SK-N-SH (cell line): ENCODE measurements around the gene SSNA1. TPM values are rescaled to one million over a fixed set of nuclear protein-coding genes. Genes with fewer than 3 reads are reported as not detected.

ENCODE experiments used
- CTCF ChIA-PET: fragments of 300-600, 350-600 bp; formaldehyde crosslinking; extraction: SDS; loops from one replicate; lab custom pipeline; 2021; lab: Yijun Ruan, JAX
- POLR2A ChIA-PET: fragments of 350-600 bp; sonication (Branson Sonifier 250); formaldehyde crosslinking; extraction: SDS; loops from one replicate; lab custom pipeline; 2020; ENCODE audit warnings: antibody characterized with exemption, inconsistent platforms; lab: Yijun Ruan, JAX
- DNase-seq: peaks from one replicate; pipeline ENCODE4 v3.0.0; 2012
- H2AFZ ChIP-seq: fragments of 200-600 bp; sonication (generic); 2 replicates; pipeline ENCODE4 v1.8.1; 2016; ENCODE audit warnings: antibody characterized with exemption, mild to moderate bottlenecking, low read depth
- H3F3A ChIP-seq: fragments of 200-600 bp; sonication (generic); replicated peaks from 2 replicates; pipeline ENCODE3; 2016; ENCODE audit warnings: antibody characterized with exemption, mild to moderate bottlenecking; ENCODE audit not compliant: insufficient read depth
- H3K27ac ChIP-seq, 2 experiments: fragments of 200-500 bp in 1 of 2; fragments of 200-600 bp in 1 of 2; sonication (Bioruptor generic) in 1 of 2; sonication (generic), shearing (Covaris generic) in 1 of 2; 2 replicates each; pipeline versions ENCODE4 v1.5.1 to v1.6.1; 2014 to 2016; ENCODE audit warnings: low read depth in 2 of 2, inconsistent platforms in 1 of 2, low read length in 1 of 2, mild to moderate bottlenecking in 1 of 2, mixed read lengths in 1 of 2
- H3K27me3 ChIP-seq: fragments of 200-600 bp; sonication (generic), shearing (Covaris generic); 2 replicates; pipeline ENCODE4 v1.6.1; 2016; ENCODE audit warnings: mixed run types; ENCODE audit not compliant: insufficient read depth
- H3K36me3 ChIP-seq, 2 experiments: fragments of 200-500 bp in 1 of 2; fragments of 200-600 bp in 1 of 2; sonication (Bioruptor generic) in 1 of 2; sonication (generic) in 1 of 2; replicated peaks in 1 of 2; 2 replicates each; pipeline versions ENCODE3 to v1.5.1; 2014 to 2016; ENCODE audit warnings: low read length in 1 of 2, mild to moderate bottlenecking in 1 of 2; ENCODE audit not compliant: insufficient read depth in 2 of 2, control insufficient read depth in 1 of 2
- H3K4me1 ChIP-seq, 2 experiments: fragments of 200-500 bp in 1 of 2; fragments of 200-600 bp in 1 of 2; sonication (Bioruptor generic) in 1 of 2; sonication (generic), shearing (Covaris generic) in 1 of 2; 2 replicates each; pipeline versions ENCODE4 v1.5.1 to v1.6.1; 2014 to 2016; ENCODE audit warnings: low read depth in 1 of 2, low read length in 1 of 2, mixed run types in 1 of 2; ENCODE audit not compliant: insufficient read depth in 2 of 2, control insufficient read depth in 1 of 2
- H3K4me2 ChIP-seq: fragments of 200-600 bp; sonication (generic), shearing (Covaris generic); 2 replicates; pipeline ENCODE4 v1.6.1; 2017; ENCODE audit warnings: mixed run types
- H3K4me3 ChIP-seq, 2 experiments: fragments of 200-500 bp in 1 of 2; fragments of 200-600 bp in 1 of 2; sonication (Bioruptor generic) in 1 of 2; sonication (generic), shearing (Covaris generic) in 1 of 2; 2 replicates each; pipeline versions ENCODE4 v1.5.1 to v1.8.1; 2014 to 2016; ENCODE audit warnings: low read depth in 2 of 2, inconsistent platforms in 1 of 2, low read length in 1 of 2, mild to moderate bottlenecking in 1 of 2, mixed read lengths in 1 of 2, moderate library complexity in 1 of 2
- H3K79me2 ChIP-seq: fragments of 200-600 bp; sonication (generic); 2 replicates; pipeline ENCODE4 v1.8.1; 2017; ENCODE audit warnings: mild to moderate bottlenecking; ENCODE audit not compliant: insufficient read depth
- H3K9ac ChIP-seq: fragments of 200-600 bp; sonication (generic); 2 replicates; pipeline ENCODE4 v1.6.1; 2017; ENCODE audit warnings: mixed run types
- H3K9me2 ChIP-seq: fragments of 200-600 bp; sonication (generic); 2 replicates; pipeline ENCODE4 v1.6.1; 2017; ENCODE audit warnings: mixed run types
- H3K9me3 ChIP-seq: fragments of 200-600 bp; sonication (generic); 2 replicates; pipeline ENCODE4 v1.6.1; 2017; ENCODE audit warnings: mixed run types, mild to moderate bottlenecking, moderate library complexity
- H4K20me1 ChIP-seq: fragments of 200-600 bp; sonication (generic); 2 replicates; pipeline ENCODE4 v1.6.1; 2017; ENCODE audit warnings: mild to moderate bottlenecking, mixed run types; ENCODE audit not compliant: insufficient read depth
- CHD2 ChIP-seq: fragments of 150-350 bp; IDR thresholded peaks from 2 replicates; pipeline ENCODE4 v1.6.1; 2018; ENCODE audit warnings: low read length; ENCODE audit not compliant: partially characterized antibody
- ELF1 ChIP-seq: IDR thresholded peaks from 2 replicates; pipeline ENCODE4 v1.4.0; 2012
- EZH2phosphoT487 ChIP-seq: fragments of 200-600 bp; sonication (generic); IDR thresholded peaks from 2 replicates; pipeline ENCODE4 v1.6.1; 2017; ENCODE audit warnings: low read depth, mixed run types, mild to moderate bottlenecking, antibody characterized with exemption, moderate library complexity, borderline replicate concordance
- FOSL2 ChIP-seq: IDR thresholded peaks from 2 replicates; pipeline ENCODE4 v1.4.0; 2012; ENCODE audit warnings: low read depth, mild to moderate bottlenecking, moderate library complexity, borderline replicate concordance
- FOXM1 ChIP-seq: IDR thresholded peaks from 2 replicates; pipeline ENCODE4 v1.4.0; 2012; ENCODE audit warnings: low read depth, mild to moderate bottlenecking
- GABPA ChIP-seq: IDR thresholded peaks from 2 replicates; pipeline ENCODE4 v1.4.0; 2012; ENCODE audit warnings: low read depth, mild to moderate bottlenecking
- JUND ChIP-seq: IDR thresholded peaks from 2 replicates; pipeline ENCODE4 v1.4.0; 2012
- MEF2A ChIP-seq: IDR thresholded peaks from 2 replicates; pipeline ENCODE4 v1.4.0; 2012; ENCODE audit warnings: low read depth, borderline replicate concordance
- NFIC ChIP-seq: IDR thresholded peaks from 2 replicates; pipeline ENCODE4 v1.4.0; 2012; ENCODE audit warnings: borderline replicate concordance
- NRF1 ChIP-seq: IDR thresholded peaks from 2 replicates; pipeline ENCODE4 v1.6.1; 2012; ENCODE audit warnings: low read depth, mild to moderate bottlenecking, low read length
- RAD21 ChIP-seq: IDR thresholded peaks from 2 replicates; pipeline ENCODE4 v1.6.1; 2012; ENCODE audit warnings: mild to moderate bottlenecking, low read length
- RCOR1 ChIP-seq: fragments of 150-350 bp; IDR thresholded peaks from 2 replicates; pipeline ENCODE4 v1.6.1; 2017; ENCODE audit warnings: antibody characterized with exemption, low read length
- RFX5 ChIP-seq: IDR thresholded peaks from 2 replicates; pipeline ENCODE4 v1.6.1; 2012; ENCODE audit warnings: mild to moderate bottlenecking, improper control_type of control experiment, low read length
- RXRA ChIP-seq: IDR thresholded peaks from 2 replicates; pipeline ENCODE4 v1.4.0; 2012; ENCODE audit warnings: low read depth, mild to moderate bottlenecking, borderline replicate concordance
- SIN3A ChIP-seq: IDR thresholded peaks from 2 replicates; pipeline ENCODE4 v1.6.1; 2012; ENCODE audit warnings: low read depth, mild to moderate bottlenecking, low read length, moderate library complexity, borderline replicate concordance
- TAF1 ChIP-seq: IDR thresholded peaks from 2 replicates; pipeline ENCODE4 v1.6.1; 2012; ENCODE audit warnings: low read depth, mild to moderate bottlenecking, low read length, moderate library complexity, borderline replicate concordance
- YY1 ChIP-seq: IDR thresholded peaks from 2 replicates; pipeline ENCODE4 v1.4.0; 2012; ENCODE audit warnings: low read depth, mild to moderate bottlenecking
- WGBS: methylation state at CpG from one replicate; pipeline ENCODE4 v1.1.6; 2017; ENCODE audit warnings: low lambda C conversion rate; 5-methylcytosine and 5-hydroxymethylcytosine counted together
- polyA plus RNA-seq, 3 experiments: library from polyadenylated mRNA; depleted of rRNA; stranded (reverse); fragments of >200 nt; gene quantifications; 2 replicates each; pipeline ENCODE4 v1.2.3, GENCODE V29; 2012
- TF ChIP-seq, protein P1 (sequence below): fragments of 150-350 bp; IDR thresholded peaks from 2 replicates; pipeline ENCODE4 v1.6.1; 2016; ENCODE audit warnings: mild to moderate bottlenecking, low read depth, low read length
- TF ChIP-seq, protein P2 (sequence below): IDR thresholded peaks from 2 replicates; pipeline ENCODE4 v1.4.0; 2012; ENCODE audit warnings: low read depth, borderline replicate concordance
- TF ChIP-seq, protein P3 (sequence below): fragments of 150-350 bp; IDR thresholded peaks from 2 replicates; pipeline ENCODE4 v1.6.1; 2017; ENCODE audit warnings: antibody characterized with exemption, low read length, low read depth, borderline replicate concordance
- TF ChIP-seq, protein P4 (sequence below): IDR thresholded peaks from 2 replicates; pipeline ENCODE4 v1.4.0; 2012; ENCODE audit warnings: low read depth, borderline replicate concordance

SSNA1 gene
- polyA plus RNA-seq, 1 of the 3 experiments (the other 2 are of a cell fraction), result 124 TPM

DNA sequence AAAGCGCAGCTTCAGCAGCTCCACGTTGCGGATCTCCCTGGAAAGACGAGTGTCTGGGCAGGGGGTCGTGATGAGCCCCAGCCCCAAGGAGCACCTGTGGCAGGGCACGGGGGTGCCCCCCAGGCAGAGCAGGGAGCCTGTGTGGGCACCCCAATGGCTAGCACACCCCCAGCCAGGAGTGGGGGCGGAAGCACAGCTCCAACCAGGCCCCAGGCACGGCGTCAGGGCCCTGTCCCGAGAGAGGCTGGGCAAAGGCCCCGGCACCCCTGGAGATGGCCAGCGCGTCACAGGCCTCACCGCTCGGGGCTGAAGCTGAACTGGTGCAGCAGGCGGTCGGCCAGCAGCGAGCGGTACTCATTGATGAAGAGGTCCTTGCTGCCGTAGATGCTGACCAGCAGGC, 8.0 kb upstream of the SSNA1 start:
- CTCF ChIA-PET, result interaction anchor here (1.7 kb wide), 1 partner anchor 56 kb away, joined by 5 read pairs; no protein-coding TSS in a partner anchor
- no peak overlapping the region for H3K9ac ChIP-seq

DNA sequence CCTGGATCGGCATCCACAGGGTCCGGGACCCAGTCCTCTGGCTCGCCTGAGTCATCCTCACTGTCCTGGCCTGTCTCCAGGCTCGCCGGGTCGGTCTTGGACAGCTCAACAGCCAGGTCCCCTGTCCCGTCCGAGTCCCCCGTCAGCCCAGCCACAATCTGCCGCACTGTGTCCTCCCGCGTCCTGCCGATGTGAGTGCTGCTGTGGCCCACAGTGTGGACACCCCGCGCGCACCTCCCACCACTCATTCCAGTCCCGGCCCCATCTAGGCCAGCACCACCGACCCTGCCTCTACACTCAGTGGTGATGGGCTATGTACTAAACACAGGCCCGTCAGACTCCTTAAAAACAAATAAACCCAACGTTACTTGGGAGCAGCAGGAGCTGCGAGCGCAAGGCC, 6.8 kb upstream of the SSNA1 start:
- POLR2A ChIA-PET, result interaction anchor here (0.6 kb wide), 1 partner anchor 52 kb away, joined by 3 read pairs; no protein-coding TSS in a partner anchor
- H3K9me3 ChIP-seq, result no peaks in the 10 kb centered on the region
- no peak for DNase-seq
- peaks cover 0 to 67% of the 10 kb centered on the region in 2 experiments for H3K36me3 ChIP-seq
- no peak overlapping the region for H2AFZ ChIP-seq
- H3K4me3 ChIP-seq, result no peak overlapping the region
- 92% methylated on average over 14 of the region's 22 CpGs for WGBS
- H3K79me2 ChIP-seq, result peaks cover 8% of the 10 kb centered on the region
- H3K4me1 ChIP-seq, result peaks cover 1 to 10% of the 10 kb centered on the region in 2 experiments; a peak in 1 of 4 replicates
- no peak overlapping the region for H3K27ac ChIP-seq
- no peaks in the 10 kb centered on the region for H4K20me1 ChIP-seq
- no peak overlapping the region for H3K9ac ChIP-seq
- H3K27me3 ChIP-seq, result no peaks in the 10 kb centered on the region
- no peak overlapping the region for H3K4me2 ChIP-seq
- CTCF ChIA-PET, result interaction anchor here (0.9 to 1.7 kb wide), 3 partner anchors 26 to 55 kb away, joined by 3 to 5 read pairs (median 3); no protein-coding TSS in a partner anchor
- H3K9me2 ChIP-seq, result no peaks in the 10 kb centered on the region
- TF ChIP-seq RFX5, result no peak
- TF ChIP-seq TAF1, result no peak
- TF ChIP-seq FOXM1, result no peak
- no peak for TF ChIP-seq EZH2phosphoT487
- TF ChIP-seq, protein P1, sequence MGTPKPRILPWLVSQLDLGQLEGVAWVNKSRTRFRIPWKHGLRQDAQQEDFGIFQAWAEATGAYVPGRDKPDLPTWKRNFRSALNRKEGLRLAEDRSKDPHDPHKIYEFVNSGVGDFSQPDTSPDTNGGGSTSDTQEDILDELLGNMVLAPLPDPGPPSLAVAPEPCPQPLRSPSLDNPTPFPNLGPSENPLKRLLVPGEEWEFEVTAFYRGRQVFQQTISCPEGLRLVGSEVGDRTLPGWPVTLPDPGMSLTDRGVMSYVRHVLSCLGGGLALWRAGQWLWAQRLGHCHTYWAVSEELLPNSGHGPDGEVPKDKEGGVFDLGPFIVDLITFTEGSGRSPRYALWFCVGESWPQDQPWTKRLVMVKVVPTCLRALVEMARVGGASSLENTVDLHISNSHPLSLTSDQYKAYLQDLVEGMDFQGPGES, result no peak
- no peak for TF ChIP-seq NRF1
- TF ChIP-seq JUND, result no peak
- TF ChIP-seq, protein P2, sequence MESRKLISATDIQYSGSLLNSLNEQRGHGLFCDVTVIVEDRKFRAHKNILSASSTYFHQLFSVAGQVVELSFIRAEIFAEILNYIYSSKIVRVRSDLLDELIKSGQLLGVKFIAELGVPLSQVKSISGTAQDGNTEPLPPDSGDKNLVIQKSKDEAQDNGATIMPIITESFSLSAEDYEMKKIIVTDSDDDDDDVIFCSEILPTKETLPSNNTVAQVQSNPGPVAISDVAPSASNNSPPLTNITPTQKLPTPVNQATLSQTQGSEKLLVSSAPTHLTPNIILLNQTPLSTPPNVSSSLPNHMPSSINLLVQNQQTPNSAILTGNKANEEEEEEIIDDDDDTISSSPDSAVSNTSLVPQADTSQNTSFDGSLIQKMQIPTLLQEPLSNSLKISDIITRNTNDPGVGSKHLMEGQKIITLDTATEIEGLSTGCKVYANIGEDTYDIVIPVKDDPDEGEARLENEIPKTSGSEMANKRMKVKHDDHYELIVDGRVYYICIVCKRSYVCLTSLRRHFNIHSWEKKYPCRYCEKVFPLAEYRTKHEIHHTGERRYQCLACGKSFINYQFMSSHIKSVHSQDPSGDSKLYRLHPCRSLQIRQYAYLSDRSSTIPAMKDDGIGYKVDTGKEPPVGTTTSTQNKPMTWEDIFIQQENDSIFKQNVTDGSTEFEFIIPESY, result no peak
- TF ChIP-seq RXRA, result no peak
- TF ChIP-seq SIN3A, result no peak
- no peak for TF ChIP-seq FOSL2
- TF ChIP-seq, protein P3, sequence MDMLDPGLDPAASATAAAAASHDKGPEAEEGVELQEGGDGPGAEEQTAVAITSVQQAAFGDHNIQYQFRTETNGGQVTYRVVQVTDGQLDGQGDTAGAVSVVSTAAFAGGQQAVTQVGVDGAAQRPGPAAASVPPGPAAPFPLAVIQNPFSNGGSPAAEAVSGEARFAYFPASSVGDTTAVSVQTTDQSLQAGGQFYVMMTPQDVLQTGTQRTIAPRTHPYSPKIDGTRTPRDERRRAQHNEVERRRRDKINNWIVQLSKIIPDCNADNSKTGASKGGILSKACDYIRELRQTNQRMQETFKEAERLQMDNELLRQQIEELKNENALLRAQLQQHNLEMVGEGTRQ, result no peak
- TF ChIP-seq NFIC, result no peak
- TF ChIP-seq, protein P4, sequence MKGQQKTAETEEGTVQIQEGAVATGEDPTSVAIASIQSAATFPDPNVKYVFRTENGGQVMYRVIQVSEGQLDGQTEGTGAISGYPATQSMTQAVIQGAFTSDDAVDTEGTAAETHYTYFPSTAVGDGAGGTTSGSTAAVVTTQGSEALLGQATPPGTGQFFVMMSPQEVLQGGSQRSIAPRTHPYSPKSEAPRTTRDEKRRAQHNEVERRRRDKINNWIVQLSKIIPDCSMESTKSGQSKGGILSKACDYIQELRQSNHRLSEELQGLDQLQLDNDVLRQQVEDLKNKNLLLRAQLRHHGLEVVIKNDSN, result no peak
- TF ChIP-seq GABPA, result no peak
- no peaks in the 10 kb centered on the region for H3F3A ChIP-seq

More for the DNA sequence above, 8.0 kb upstream of the SSNA1 start:
- Histone ChIP-seq H3K79me2 (no peaks in the 10 kb centered on the region), H3F3A (no peaks in the 10 kb centered on the region), H4K20me1 (no peaks in the 10 kb centered on the region), H3K9me2 (no peaks in the 10 kb centered on the region), H3K27me3 (no peaks in the 10 kb centered on the region), H3K9me3 (no peaks in the 10 kb centered on the region), H3K36me3 (peaks cover 0 to 61% of the 10 kb centered on the region in 2 experiments), H3K27ac (no peak overlapping the region), H3K4me1 (peaks cover 0 to 2% of the 10 kb centered on the region in 2 experiments; a peak in 1 of 4 replicates), H3K4me3 (no peak overlapping the region), H3K4me2 (no peak overlapping the region), H2AFZ (no peak overlapping the region)
- 90% methylated on average over 5 of the region's 20 CpGs for WGBS
- TF ChIP-seq ELF1 (no peak), EZH2phosphoT487 (no peak), MEF2A (no peak), CHD2 (no peak), FOXM1 (no peak), RAD21 (no peak), TAF1 (no peak), YY1 (no peak), RCOR1 (no peak)
- TF ChIP-seq, protein P3, result no peak
- POLR2A ChIA-PET, result interaction anchor here (0.7 kb wide), 1 partner anchor 9 kb away, joined by 3 read pairs; no protein-coding TSS in a partner anchor
- DNase-seq, result no peak
